ENCODE results near the gene COG5. TPM values are rescaled to one million over a fixed set of nuclear protein-coding genes. Genes with fewer than 3 reads are reported as not detected.

Gene COG5
- total RNA-seq, 1 donor from 2014 or later: 52.0 TPM

GRCh38 chr7:107387128-107387527 lies 176.6 kb downstream of the COG5 start:
- H3K27me3 Mint-ChIP-seq (ENCODE audit: low read depth): no peaks in the 10 kb centered on the region
- peak overlapping the region; percentile 90 for H3K27ac Mint-ChIP-seq
- no peak overlapping the region for H3K4me3 Mint-ChIP-seq
- H3K9me3 Mint-ChIP-seq: no peaks in the 10 kb centered on the region
- no peak for TF ChIP-seq CTCF (IDR thresholded peaks at IDR 0.05; ENCODE audit: unreplicated experiment)
- H3K36me3 Mint-ChIP-seq: no peaks in the 10 kb centered on the region
- no peak for DNase-seq (ENCODE audit: low spot score in 2 of 2, unreplicated experiment in 2 of 2)
- peaks cover 38% of the 10 kb centered on the region for H3K4me1 Mint-ChIP-seq

- no peaks in the 10 kb centered on the region for H3K36me3 Mint-ChIP-seq
- H3K4me3 Mint-ChIP-seq: no peak overlapping the region
- H3K27ac Mint-ChIP-seq: no peak overlapping the region
- no peak for TF ChIP-seq CTCF (IDR thresholded peaks at IDR 0.05; ENCODE audit: unreplicated experiment)
- H3K9me3 Mint-ChIP-seq: no peaks in the 10 kb centered on the region
- H3K27me3 Mint-ChIP-seq (ENCODE audit: low read depth): no peaks in the 10 kb centered on the region
- H3K4me1 Mint-ChIP-seq: peaks cover 38% of the 10 kb centered on the region
- no peak for DNase-seq (ENCODE audit: low spot score in 2 of 2, unreplicated experiment in 2 of 2)
Observed at GRCh38 chr7:107386548-107387102, 177.1 kb downstream of the COG5 start.

- no peak for TF ChIP-seq CTCF (IDR thresholded peaks at IDR 0.05; ENCODE audit: unreplicated experiment)
- Mint-ChIP-seq H3K4me1 (peaks cover 24% of the 10 kb centered on the region), H3K27me3 (ENCODE audit: low read depth) (no peaks in the 10 kb centered on the region), H3K36me3 (peaks cover 3% of the 10 kb centered on the region), H3K9me3 (peaks cover 4% of the 10 kb centered on the region), H3K4me3 (no peak overlapping the region), H3K27ac (no peak overlapping the region)
- DNase-seq (ENCODE audit: low spot score in 2 of 2, unreplicated experiment in 2 of 2): no peak
Observed at GRCh38 chr7:107384025-107384424, 179.7 kb downstream of the COG5 start.

- H3K4me1 Mint-ChIP-seq: peaks cover 24% of the 10 kb centered on the region
- no peak overlapping the region for H3K4me3 Mint-ChIP-seq
- H3K27me3 Mint-ChIP-seq (ENCODE audit: low read depth): no peaks in the 10 kb centered on the region
- TF ChIP-seq CTCF (IDR thresholded peaks at IDR 0.05; ENCODE audit: unreplicated experiment): no peak
- DNase-seq (ENCODE audit: low spot score in 2 of 2, unreplicated experiment in 2 of 2): no peak
- peaks cover 9% of the 10 kb centered on the region for H3K36me3 Mint-ChIP-seq
- H3K27ac Mint-ChIP-seq: no peak overlapping the region
- peaks cover 11% of the 10 kb centered on the region for H3K9me3 Mint-ChIP-seq
Observed at GRCh38 chr7:107383203-107383602, 180.5 kb downstream of the COG5 start.

GRCh38 chr7:107381453-107381852 lies 182.3 kb downstream of the COG5 start:
- H3K9me3 Mint-ChIP-seq: peaks cover 14% of the 10 kb centered on the region
- TF ChIP-seq CTCF (IDR thresholded peaks at IDR 0.05; ENCODE audit: unreplicated experiment): no peak
- H3K27ac Mint-ChIP-seq: no peak overlapping the region
- DNase-seq (ENCODE audit: low spot score in 2 of 2, unreplicated experiment in 2 of 2): no peak
- peaks cover 8% of the 10 kb centered on the region for H3K4me1 Mint-ChIP-seq
- peaks cover 12% of the 10 kb centered on the region for H3K36me3 Mint-ChIP-seq
- no peaks in the 10 kb centered on the region for H3K27me3 Mint-ChIP-seq (ENCODE audit: low read depth)
- no peak overlapping the region for H3K4me3 Mint-ChIP-seq

GRCh38 chr7:107373354-107373753 lies 190.4 kb downstream of the COG5 start:
- Mint-ChIP-seq H3K9me3 (peaks cover 4% of the 10 kb centered on the region), H3K4me1 (peaks cover 22% of the 10 kb centered on the region), H3K27ac (peak overlapping the region; percentile 44), H3K27me3 (ENCODE audit: low read depth) (no peaks in the 10 kb centered on the region), H3K4me3 (no peak overlapping the region), H3K36me3 (peaks cover 4% of the 10 kb centered on the region)
- DNase-seq (ENCODE audit: low spot score in 2 of 2, unreplicated experiment in 2 of 2): no peak
- TF ChIP-seq CTCF (IDR thresholded peaks at IDR 0.05; ENCODE audit: unreplicated experiment): no peak
